HG03135 (cell line): ENCODE results near the gene OR4B1.
"Not testable (repeated sequence)": the region's sequence is repeated elsewhere in the genome, so short reads cannot be mapped to it uniquely, and the experiment has no call there.

Experiments
- ATAC-seq: cut with Tn5 transposase; IDR thresholded peaks from one replicate; pipeline ENCODE4 v1.9.1; 2021; ENCODE audit warnings: mild to moderate bottlenecking, moderate library complexity; ENCODE audit not compliant: unreplicated experiment

OR4B1 gene, protein sequence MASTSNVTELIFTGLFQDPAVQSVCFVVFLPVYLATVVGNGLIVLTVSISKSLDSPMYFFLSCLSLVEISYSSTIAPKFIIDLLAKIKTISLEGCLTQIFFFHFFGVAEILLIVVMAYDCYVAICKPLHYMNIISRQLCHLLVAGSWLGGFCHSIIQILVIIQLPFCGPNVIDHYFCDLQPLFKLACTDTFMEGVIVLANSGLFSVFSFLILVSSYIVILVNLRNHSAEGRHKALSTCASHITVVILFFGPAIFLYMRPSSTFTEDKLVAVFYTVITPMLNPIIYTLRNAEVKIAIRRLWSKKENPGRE

DNA sequence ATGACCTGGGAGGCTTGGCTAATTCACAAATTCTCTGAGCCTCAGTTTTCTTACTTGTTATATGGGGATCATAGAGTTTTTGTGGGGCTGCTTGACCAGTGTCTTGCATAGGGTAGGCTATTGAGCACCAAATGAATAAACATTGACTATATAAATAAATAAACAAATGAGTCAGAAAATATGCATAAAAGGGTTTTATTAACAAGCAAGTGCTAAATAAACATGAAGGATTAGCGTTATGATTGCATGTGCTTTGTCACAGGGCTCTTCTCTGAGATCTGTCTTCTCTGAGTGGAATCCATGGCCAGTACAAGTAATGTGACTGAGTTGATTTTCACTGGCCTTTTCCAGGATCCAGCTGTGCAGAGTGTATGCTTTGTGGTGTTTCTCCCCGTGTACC is at the start of gene OR4B1:
Gene OR4B1, plus strand, starts transcription at position 301 of the 400 bp plus-strand sequence. Its CDS starts 0 bp downstream, at position 301.
- ATAC-seq, result no peak

DNA sequence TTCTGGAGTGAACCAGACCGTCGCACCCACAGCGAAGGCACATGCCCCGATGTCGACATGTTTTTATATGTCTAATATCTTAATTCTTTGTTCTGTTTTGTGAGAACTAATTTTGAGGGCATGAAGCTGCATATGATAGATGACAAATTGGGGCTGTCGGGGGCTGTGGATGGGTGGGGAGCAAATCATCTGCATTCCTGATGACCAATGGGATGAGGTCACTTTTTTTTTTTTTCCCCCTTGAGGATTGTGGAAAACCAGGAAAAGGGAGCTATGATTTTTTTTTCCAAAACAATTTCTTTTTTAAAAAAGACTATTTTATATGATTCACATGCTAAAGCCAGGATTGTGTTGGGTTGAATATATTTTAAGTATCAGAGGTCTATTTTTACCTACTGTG is 49.2 kb upstream of the OR4B1 start:
- no peak for ATAC-seq

DNA sequence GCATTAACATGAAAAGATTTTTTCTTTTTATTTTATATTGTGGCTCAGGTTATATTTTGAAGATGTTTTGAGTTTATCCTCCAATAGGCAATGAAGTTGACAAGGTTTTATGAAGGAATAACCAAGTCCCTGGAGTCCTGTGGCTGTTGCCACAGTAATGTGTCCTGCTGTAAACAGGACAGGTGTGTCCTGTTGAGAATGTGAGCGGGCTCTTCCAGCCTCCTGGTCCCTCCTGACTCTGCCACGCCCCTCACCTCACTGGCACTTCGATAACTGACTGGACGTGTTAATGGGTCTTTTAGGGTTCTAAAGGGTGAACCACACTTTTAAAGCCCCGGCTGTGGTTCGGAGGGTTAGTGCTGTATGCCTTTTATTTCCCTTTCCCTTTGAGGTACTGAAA is 47.8 kb upstream of the OR4B1 start:
- ATAC-seq, result no peak

DNA sequence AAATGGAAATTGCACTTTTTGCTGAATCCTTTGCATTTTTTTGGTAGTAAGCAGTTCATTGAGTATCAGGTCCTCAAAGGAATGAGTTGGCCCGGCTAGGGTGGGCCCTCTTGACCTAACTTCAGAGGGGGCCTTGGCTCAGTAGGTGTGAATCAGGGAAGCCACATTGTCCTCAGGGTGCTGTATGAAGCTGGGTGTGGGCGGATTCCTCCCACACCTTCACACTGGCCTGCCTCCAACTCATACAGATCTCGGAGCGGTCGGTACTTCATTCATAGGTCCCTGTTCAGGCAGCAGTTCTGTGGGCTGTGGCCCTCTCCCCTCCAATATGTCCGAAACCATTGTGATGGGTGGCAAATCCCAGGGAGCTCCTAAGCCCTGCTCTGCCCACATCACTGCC is 47.4 kb upstream of the OR4B1 start:
- no peak for ATAC-seq

DNA sequence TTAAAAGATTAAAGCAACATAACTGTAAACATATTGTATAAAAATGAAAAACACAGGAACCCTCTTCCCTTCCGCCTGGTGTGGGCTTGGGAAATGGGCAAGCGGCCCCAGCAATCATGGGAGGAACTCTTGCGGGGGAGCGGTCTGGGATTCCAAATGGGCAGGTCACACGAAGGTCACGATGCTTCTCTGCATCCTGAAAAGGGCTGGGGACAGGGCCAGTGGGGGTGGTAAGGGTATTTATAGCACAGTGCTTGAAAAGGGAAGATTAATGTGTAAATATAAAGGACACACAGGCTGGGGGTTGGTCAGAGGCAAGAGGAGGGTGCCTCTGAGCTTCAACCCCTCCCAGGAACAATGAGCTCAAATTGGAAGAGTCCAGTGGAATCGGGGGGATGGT is 46.9 kb upstream of the OR4B1 start:
- ATAC-seq, result no peak

DNA sequence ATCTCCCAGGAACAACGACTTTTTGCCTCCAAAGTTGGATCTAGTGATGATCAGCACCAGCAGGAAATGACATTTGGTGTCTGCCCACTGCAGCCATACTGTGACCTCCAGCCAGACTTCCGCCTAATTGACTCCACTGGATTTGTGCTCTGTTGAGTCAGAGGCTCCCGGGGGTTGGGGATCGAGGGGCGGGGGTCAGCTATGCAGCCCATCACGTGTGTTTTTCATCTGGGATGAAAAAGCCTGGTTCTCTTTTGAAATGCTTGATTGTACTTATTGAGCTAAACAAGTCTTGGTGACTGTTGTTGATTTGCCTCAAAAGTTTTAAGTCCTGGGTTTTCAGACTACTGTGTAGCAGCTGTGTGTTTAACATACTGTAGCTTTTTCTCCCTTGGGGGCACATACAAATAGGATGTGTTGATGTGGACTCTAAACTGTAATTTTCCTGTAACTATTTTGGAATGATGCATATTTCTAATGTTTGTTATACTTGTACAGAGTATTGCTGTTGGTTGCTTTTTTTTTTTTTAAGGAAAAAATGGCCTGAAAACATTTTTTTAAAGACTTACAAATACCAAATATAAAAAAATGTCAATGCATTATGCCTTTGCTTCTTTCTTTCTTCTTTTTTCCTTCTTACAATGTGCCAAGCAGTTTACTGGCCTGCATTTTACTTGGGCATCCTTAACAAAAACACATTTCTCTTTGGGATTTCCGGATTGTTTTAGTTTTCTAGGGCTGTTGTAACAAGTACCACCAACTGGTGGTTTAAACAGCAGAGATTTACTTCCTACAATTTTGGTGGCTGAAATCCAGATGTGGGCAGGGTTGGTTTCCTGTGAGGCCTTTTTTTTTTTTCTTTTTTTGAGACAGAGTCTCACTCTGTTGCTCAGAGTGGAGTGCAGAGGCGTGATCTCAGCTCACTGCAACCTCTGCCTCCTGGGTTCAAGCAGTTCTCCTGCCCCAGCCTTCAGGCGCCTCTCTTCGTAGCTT is 46.1 kb upstream of the OR4B1 start:
- no peak for ATAC-seq

DNA sequence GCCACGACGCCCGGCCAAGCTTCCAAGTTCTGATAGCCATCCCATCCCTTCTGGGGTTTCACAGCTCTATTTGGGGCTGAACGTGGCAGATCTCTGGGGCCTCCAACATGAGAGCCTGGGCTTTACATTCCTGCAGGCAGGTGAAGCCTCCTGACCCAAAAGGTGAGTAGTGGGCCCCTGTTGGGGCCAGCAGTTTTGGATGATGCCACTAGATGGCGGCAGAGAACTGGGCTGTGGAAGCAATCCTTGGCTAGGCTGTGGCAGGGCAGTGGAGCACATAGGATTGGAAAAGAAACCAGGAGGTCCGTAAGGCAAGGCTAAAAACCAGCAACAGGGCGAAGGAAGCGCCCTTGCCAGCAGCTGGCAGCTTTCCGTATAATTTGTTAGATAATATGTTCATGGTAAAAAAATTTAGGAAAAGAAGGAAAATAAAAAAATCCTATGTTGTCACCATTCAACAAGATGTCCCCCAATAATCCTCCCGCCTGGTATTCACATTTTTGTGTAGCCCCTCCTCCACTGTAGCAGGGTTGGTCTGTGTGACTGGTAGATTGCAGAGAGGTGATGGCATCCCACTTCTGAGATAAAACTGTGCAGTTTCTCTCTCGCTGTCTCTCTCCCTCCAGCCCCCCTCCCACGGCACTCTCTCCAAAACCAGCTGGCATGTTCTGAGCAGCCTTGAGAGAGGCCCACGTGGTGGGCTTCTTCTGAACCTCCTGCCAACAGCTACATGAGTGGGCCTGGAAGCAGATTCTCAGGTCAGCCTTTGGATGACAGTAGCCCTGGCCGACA is 43.6 kb upstream of the OR4B1 start:
- peak; percentile 59 for ATAC-seq

DNA sequence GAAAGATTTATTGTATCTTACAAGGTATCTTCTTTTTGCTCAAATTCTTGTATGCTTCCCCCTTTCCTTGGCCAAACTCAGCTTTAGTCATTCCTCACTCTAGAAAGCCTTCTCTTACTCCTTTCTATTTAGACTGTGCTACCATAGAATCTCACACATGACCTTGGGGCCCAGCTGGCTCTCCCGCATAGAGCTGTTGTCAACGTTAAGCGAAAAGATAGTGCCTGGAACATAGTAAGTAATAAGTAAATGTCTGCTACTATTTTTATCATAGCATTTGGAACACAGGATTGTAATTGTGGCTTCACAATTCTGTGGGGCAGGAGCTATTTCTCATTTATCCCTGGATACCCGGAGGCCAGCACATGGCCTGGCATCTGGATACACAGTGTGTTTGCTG is 38.9 kb upstream of the OR4B1 start:
- ATAC-seq, result no peak

DNA sequence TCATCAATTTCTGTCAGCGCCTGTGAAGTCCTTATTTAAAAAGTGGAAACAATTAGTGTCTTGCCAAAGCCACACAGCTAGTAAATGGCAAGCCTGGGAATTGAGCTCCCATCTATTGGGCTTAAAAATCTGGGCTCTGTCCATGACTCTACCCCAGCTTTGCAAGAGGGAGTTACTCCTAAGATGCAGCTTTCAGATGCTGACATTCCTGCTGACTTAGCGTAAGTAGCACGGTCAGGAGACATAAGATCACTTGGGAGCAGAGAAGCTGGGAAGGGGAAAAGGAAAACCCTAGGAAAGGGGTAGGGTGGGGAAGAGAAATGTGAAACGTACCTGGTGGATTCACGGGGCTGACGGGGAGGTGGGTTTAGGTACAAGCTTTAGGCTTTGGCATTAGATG is 36.0 kb upstream of the OR4B1 start:
- ATAC-seq, result no peak

DNA sequence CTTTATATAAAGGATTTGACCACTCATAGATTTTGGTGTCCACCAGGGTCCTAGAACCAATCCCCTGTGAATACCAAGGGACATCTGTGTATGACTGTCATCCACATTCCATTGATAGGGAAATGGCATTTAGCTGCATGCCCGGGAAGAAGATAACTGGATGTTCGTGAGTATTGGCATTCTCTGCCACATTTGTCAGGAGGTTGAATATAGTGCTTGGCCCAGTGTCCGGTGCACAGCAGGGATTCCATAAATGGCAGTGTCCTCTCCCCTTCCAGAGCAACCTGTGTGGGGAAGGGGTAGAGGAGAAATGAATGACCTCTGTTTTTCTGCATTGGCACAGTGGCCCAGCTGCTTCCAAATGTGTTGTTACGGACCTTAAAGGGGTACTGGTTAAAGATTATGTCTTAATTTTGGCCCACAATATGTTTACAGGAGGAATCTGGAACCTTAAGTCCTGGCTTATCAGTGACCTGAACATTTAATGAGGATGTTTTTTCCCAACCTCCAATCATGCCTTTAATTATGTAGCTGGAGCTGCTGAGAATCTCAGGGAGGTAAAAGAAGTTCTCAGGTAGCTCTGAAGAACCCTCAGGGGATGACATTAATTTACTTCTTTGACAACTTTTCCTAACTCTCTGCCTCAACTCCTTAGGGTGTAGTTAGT is 33.6 kb upstream of the OR4B1 start:
- ATAC-seq, result no peak

DNA sequence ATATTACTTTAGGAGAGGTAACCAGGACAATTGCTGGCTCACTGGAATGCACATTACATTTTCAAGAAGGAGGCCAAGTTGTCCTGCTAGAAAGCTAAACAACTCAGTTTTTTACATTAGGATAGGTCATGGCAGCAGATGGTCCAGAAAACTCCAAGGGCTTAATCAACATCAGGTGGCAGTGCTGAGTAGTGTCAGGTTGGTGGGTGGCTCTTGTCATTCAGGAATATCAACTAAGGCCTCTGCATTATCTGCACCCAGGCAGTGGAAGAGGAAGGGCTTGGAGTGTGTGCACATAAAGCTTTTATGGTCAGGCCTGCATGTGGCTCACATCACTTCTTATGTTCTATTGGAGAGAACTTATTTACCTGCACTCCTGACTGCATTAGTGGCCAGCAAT is 32.2 kb upstream of the OR4B1 start:
- ATAC-seq, result no peak

DNA sequence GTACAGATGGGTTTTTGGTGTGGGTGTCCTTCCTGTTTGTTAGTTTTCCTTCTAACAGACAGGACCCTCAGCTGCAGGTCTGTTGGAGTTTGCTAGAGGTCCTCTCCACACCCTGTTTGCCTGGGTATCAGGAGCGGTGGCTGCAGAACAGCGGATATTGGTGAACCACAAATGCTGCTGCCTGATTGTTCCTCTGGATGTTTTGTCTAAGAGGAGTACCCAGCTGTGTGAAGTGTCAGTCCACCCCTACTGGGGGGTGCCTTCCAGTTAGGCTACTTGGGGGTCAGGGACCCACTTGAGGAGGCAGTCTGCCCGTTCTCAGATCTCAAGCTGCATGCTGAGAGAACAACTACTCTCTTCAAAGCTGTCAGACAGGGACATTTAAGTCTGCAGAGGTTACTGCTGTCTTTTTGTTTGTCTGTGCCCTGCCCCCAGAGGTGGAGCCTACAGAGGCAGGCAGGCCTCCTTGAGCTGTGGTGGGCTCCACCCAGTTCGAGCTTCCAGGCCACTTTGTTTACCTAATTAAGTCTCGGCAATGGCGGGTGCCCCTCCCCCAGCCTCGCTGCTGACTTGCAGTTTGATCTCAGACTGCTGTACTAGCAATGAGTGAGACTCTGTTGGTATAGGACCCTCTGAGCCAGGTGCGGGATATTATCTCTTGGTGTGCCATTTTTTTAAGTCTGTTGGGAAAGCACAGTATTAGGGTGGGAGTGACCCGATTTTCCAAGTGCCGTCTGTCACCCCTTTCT is 25.5 kb upstream of the OR4B1 start:
- not testable (repeated sequence) for ATAC-seq

DNA sequence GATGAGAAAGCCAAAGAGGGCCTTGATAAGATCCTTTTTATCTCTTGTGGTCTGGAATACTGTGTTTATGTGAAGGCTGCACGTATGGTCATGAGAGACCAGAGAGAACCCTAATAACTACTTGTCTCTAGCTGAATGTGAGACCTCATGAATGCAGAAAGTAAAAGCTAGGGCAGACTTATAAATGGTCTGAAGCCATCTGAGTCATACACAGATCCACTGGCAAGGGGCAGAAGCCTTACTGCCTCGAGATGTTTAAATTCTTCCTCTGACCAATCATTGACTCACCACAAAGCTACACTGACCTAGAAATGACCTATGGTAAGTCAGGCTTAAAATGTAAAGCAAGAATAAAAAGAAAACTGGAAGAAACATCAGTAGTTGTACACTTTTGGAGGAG is 22.7 kb upstream of the OR4B1 start:
- no peak for ATAC-seq

DNA sequence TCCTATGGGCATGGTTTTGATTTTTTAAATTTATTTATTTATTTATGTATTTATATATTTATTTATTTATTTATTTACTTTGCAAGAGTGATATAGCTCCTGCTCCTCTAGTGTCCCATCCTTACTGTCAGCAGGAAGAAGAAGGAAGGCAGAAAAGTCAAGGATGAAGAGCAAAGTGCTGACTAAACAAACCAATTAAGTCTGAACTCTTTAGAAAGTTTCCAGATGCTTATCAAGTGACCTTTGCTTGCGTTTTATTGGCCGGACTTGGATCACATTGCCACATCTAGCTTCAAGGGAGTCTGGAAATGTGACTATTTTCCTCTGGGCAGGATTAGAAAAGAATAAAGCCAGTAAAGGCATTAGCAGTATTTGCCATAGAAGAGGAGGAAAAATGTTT is 8.7 kb upstream of the OR4B1 start:
- ATAC-seq, result no peak

DNA sequence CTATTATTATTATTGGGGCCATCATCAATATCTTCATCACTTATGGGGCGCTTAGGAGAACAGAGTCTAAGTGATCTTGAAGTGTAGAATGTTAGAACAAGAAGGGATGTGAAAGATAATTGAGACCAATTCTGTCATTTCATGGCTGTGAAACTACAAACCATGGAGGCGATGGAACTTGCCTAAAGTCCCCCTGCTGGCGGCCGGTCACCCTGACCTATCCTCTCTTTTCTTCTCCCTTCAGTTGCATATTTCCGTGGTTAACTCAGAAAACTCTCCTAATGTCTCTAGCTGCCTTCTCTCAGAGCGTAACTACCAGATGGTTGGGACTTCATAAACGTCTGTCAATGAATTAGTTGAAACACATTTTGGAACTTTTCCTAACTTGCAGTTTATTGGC is 6.6 kb upstream of the OR4B1 start:
- no peak for ATAC-seq

DNA sequence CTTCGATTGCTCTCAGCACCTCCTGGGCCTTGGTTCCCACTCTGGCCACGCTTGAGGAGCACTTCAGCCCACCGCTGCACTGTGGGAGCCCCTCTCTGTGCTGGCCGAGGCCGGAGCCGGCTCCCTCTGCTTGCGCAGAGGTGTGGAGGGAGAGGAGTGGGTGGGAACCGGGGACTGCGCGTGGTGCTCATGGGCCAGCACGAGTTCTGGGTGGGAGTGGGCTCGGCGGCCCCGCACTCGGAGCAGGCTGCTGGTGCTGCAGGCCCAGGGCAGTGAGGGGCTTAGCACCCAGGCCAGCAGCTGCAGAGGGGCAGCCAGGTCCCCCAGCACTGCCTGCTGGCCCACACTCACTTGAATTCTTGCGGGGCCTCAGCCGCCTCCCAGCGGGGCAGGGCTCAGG is 12.2 kb downstream of the OR4B1 start:
- ATAC-seq, result no peak

DNA sequence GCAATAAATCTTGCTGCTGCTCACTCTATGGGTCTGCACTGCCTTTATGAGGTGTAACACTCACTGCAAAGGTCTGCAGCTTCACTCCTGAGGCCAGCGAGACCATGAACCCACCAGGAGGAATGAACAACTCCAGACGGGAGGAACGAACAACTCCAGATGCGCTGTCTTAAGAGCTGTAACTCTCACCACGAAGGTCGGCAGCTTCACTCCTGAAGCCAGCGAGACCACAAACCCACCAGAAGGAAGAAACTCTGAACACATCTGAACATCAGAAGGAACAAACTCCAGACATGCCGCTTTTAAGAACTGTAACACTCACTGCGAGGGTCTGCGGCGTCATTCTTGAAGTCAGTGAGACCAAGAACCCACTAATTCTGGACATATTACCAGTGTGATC is 13.4 kb downstream of the OR4B1 start:
- ATAC-seq, result not testable (repeated sequence)

DNA sequence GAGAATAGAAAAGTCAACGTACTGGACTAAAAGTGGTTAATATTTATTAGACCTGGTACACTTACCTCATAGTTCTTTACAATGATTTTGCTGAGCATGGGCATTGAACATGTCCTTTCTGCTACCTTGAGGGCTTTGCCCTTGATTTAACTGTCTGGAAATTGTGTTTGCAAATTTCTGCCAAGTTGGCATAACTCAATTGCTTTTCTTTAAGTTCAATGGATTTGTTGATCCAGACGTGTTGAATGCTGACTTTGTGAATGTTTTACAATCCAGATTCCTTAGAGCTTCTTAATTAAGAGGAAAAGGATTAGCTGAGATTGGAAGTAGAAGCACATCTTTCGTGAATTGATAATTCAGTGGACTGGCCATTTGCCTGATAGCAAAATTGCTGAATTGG is 21.1 kb downstream of the OR4B1 start:
- ATAC-seq, result no peak

DNA sequence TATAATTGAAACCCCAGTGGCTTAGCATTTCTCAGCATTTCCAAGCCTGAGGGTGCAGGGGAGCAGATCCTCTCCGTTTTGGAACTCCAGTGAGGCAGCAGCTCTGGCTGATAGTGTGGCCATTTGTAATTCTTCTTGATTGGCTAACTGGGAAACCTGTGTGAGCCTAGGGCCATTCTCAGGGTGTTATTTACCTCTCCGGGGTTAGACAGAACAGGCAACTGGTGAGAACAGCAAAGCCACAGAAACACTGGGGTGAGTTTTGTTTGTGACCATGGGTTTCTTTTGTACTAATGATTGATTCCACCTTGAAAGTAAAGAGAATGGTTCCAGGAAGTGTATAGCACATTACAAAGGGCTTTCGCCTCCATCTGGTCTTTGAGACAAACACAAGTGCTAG is 25.9 kb downstream of the OR4B1 start:
- ATAC-seq, result no peak

DNA sequence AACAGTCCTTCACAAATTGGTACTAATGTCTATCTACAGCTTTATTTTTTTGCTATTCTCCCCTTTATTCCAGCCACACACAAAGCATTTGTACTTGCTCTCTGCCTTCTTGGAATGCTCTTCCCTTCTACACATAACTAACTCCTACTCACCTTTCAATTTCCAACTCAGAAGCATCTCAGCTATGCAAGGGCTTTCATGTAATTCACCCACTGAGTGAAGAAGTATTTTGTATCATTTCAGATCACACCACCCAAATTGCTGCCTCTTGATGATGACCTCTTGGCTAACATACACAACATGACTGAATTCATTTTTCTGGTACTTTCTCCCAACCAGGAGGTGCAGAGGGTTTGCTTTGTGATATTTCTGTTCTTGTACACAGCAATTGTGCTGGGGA is 28.2 kb downstream of the OR4B1 start, which contains the start of gene OR4X2:
Gene OR4X2, plus strand, starts transcription at position 301 of the 400 bp plus-strand sequence. Its CDS starts 0 bp downstream, at position 301.
- ATAC-seq, result no peak
